CD14-positive monocyte (primary cell): Measurements from ENCODE around the gene ARHGEF19. TPM values are rescaled to one million over a fixed set of nuclear protein-coding genes. Genes with fewer than 3 reads are reported as not detected.

Source experiments
- DNase-seq, 3 donors: peaks; one replicate each; pipeline ENCODE4 v3.0.0-alpha.2; 2011 to 2022
- H2AFZ ChIP-seq: 2 replicates; pipeline ENCODE4 v1.6.0; 2012; ENCODE audit warnings: mild to moderate bottlenecking, low read depth, low read length, inconsistent platforms; ENCODE audit not compliant: insufficient read depth, poor library complexity, severe bottlenecking
- H3K27ac ChIP-seq, 2 donors: 1 replicate in 1 of 2; 2 replicates in 1 of 2; pipeline ENCODE4 v1.5.1; 2012 to 2013; ENCODE audit warnings: low read length in 2 of 2, control low read depth in 1 of 2, inconsistent platforms in 1 of 2, low read depth in 1 of 2, mild to moderate bottlenecking in 1 of 2
- H3K27me3 ChIP-seq, 2 donors: one replicate each; pipeline versions ENCODE4 v1.6.0 to v1.6.1; 2011 to 2013; ENCODE audit warnings: low read length in 2 of 2; ENCODE audit not compliant: control insufficient read depth in 2 of 2, insufficient read depth in 2 of 2
- H3K36me3 ChIP-seq, 2 donors: replicated peaks in 1 of 2; 1 replicate in 1 of 2; 2 replicates in 1 of 2; pipeline versions ENCODE4 v1.5.1 to v1.6.1; 2012 to 2013; ENCODE audit warnings: low read length in 2 of 2, control low read depth in 1 of 2, inconsistent platforms in 1 of 2, mild to moderate bottlenecking in 1 of 2; ENCODE audit not compliant: insufficient read depth in 2 of 2, control insufficient read depth in 1 of 2
- H3K4me1 ChIP-seq, 2 donors: 1 replicate in 1 of 2; 2 replicates in 1 of 2; pipeline versions ENCODE4 v1.5.1 to v1.6.1; 2012 to 2013; ENCODE audit warnings: low read length in 2 of 2, control low read depth in 1 of 2, inconsistent platforms in 1 of 2, mild to moderate bottlenecking in 1 of 2, moderate library complexity in 1 of 2; ENCODE audit not compliant: insufficient read depth in 2 of 2, control insufficient read depth in 1 of 2
- H3K4me2 ChIP-seq: replicated peaks from 2 replicates; pipeline ENCODE3; 2012; ENCODE audit warnings: low read length, moderate library complexity, mild to moderate bottlenecking; ENCODE audit not compliant: poor library complexity, severe bottlenecking; ENCODE audit errors: extremely low read depth
- H3K4me3 ChIP-seq, 3 experiments: fragments of 200-600 bp in 1 of 3; sonication (generic) in 1 of 3; replicated peaks in 1 of 3; 1 replicate in 2 of 3; 2 replicates in 1 of 3; pipeline ENCODE4 v1.5.1; 2011 to 2013; ENCODE audit warnings: low read length in 3 of 3, mild to moderate bottlenecking in 3 of 3, control low read depth in 2 of 3, low read depth in 2 of 3, inconsistent platforms in 1 of 3, moderate library complexity in 1 of 3
- H3K79me2 ChIP-seq: 2 replicates; pipeline ENCODE4 v1.6.0; 2012; ENCODE audit warnings: mild to moderate bottlenecking, control low read depth, inconsistent platforms, low read length, moderate library complexity; ENCODE audit not compliant: insufficient read depth
- H3K9ac ChIP-seq: 2 replicates; pipeline ENCODE4 v1.6.0; 2017; ENCODE audit warnings: low read length, mild to moderate bottlenecking; ENCODE audit not compliant: insufficient read depth, poor library complexity, severe bottlenecking
- H3K9me3 ChIP-seq, 2 donors: replicated peaks in 1 of 2; 1 replicate in 1 of 2; 2 replicates in 1 of 2; pipeline versions ENCODE4 v1.5.1 to v1.6.1; 2012 to 2013; ENCODE audit warnings: low read length in 2 of 2, control low read depth in 1 of 2; ENCODE audit not compliant: control insufficient read depth in 1 of 2, insufficient read depth in 1 of 2
- H4K20me1 ChIP-seq: 2 replicates; pipeline ENCODE4 v1.6.0; 2012; ENCODE audit warnings: mild to moderate bottlenecking, low read length, control low read depth, moderate library complexity; ENCODE audit not compliant: insufficient read depth
- H3K27ac Mint-ChIP-seq, 7 donors: one replicate each; pipeline ENCODE4 v1.8.0; 2020; ENCODE audit warnings: mild to moderate bottlenecking in 7 of 7, mixed read lengths in 7 of 7, moderate library complexity in 6 of 7, inconsistent platforms in 2 of 7
- H3K27me3 Mint-ChIP-seq, 3 donors: one replicate each; pipeline ENCODE4 v1.8.0; 2021 to 2022; ENCODE audit warnings: low read depth in 3 of 3, mild to moderate bottlenecking in 3 of 3, mixed read lengths in 3 of 3, moderate library complexity in 3 of 3, inconsistent platforms in 1 of 3
- H3K36me3 Mint-ChIP-seq, 2 donors: one replicate each; pipeline ENCODE4 v1.8.0; 2020; ENCODE audit warnings: mixed read lengths in 2 of 2, inconsistent platforms in 1 of 2, mild to moderate bottlenecking in 1 of 2
- H3K4me1 Mint-ChIP-seq: one replicate; pipeline ENCODE4 v1.8.0; 2020; ENCODE audit warnings: mild to moderate bottlenecking, mixed read lengths
- H3K4me3 Mint-ChIP-seq, 2 donors: one replicate each; pipeline ENCODE4 v1.8.0; 2020; ENCODE audit warnings: mild to moderate bottlenecking in 2 of 2, mixed read lengths in 2 of 2, moderate library complexity in 1 of 2
- H3K9me3 Mint-ChIP-seq, 7 donors: one replicate each; pipeline ENCODE4 v1.8.0; 2020 to 2022; ENCODE audit warnings: mixed read lengths in 7 of 7, mild to moderate bottlenecking in 6 of 7, moderate library complexity in 6 of 7, inconsistent platforms in 2 of 7
- CTCF ChIP-seq: fragments of 200-600 bp; IDR thresholded peaks from one replicate; pipeline ENCODE4 v1.8.0; 2022; ENCODE audit warnings: antibody characterized with exemption, mild to moderate bottlenecking
- WGBS: methylation state at CpG from one replicate; pipeline ENCODE4 v1.1.5; 2013; ENCODE audit warnings: missing lambda C conversion rate; ENCODE audit not compliant: insufficient coverage; 5-methylcytosine and 5-hydroxymethylcytosine counted together
- intact Hi-C, 2 donors: fragments of 100-400 bp; cut with micrococcal nuclease; formaldehyde crosslinking; loops; one replicate each; pipeline versions ENCODE4 v1.15.0 to v1.15.1; 2023
- polyA plus RNA-seq, 3 donors: library from polyadenylated mRNA; depleted of rRNA in 1 of 3; unstranded in 2 of 3; stranded (reverse) in 1 of 3; fragments of 300-500 nt in 2 of 3; fragments of >200 nt in 1 of 3; fragmentation: Illumina TruSeq in 2 of 3; gene quantifications; 1 replicate in 2 of 3; 2 replicates in 1 of 3; pipeline ENCODE4 v1.2.3, GENCODE V29; 2012 to 2021

ARHGEF19 gene
- polyA plus RNA-seq, 3 donors = 2.2 to 7.9 (median 2.3) TPM

- Histone ChIP-seq H3K9ac (no peak overlapping the region), H3K27ac (no peak overlapping the region), H3K27me3 (no peaks in the 10 kb centered on the region), H3K4me1 (peaks cover 19 to 24% of the 10 kb centered on the region in 2 donors), H4K20me1 (no peaks in the 10 kb centered on the region), H3K36me3 (no peaks in the 10 kb centered on the region), H3K4me3 (no peak overlapping the region), H3K9me3 (no peaks in the 10 kb centered on the region), H3K4me2 (no peak overlapping the region), H2AFZ (peak overlapping the region; percentile 39), H3K79me2 (no peaks in the 10 kb centered on the region)
- H3K4me1 Mint-ChIP-seq = peaks cover 23% of the 10 kb centered on the region
- no peak for DNase-seq
- WGBS = 75% methylated on average over 4 of the region's 7 CpGs
- no peak for TF ChIP-seq CTCF
- H3K36me3 Mint-ChIP-seq = no peaks in the 10 kb centered on the region
- H3K27me3 Mint-ChIP-seq = peaks cover 9 to 19% (median 16%) of the 10 kb centered on the region in 3 donors
- H3K27ac Mint-ChIP-seq = no peak overlapping the region
- H3K9me3 Mint-ChIP-seq = peaks cover 0 to 6% (median 0%) of the 10 kb centered on the region in 7 donors
- H3K4me3 Mint-ChIP-seq = peak overlapping the region in 1 of 2 donors; percentile 30
- intact Hi-C loops = no loop called here
Observed at GRCh38 chr1:16176653-16177052, 35.8 kb downstream of the ARHGEF19 start.

GRCh38 chr1:16175610-16176553 lies 36.6 kb downstream of the ARHGEF19 start:
- no peak overlapping the region for H3K9ac ChIP-seq
- intact Hi-C loops = no loop called here
- H3K9me3 Mint-ChIP-seq = peaks cover 0 to 6% (median 0%) of the 10 kb centered on the region in 7 donors
- 34% methylated on average over 10 of the region's 24 CpGs for WGBS
- no peaks in the 10 kb centered on the region for H3K36me3 ChIP-seq
- H3K79me2 ChIP-seq = no peaks in the 10 kb centered on the region
- H3K4me2 ChIP-seq = no peak overlapping the region
- H3K27me3 Mint-ChIP-seq = peaks cover 9 to 19% (median 17%) of the 10 kb centered on the region in 3 donors
- H3K4me3 ChIP-seq = no peak overlapping the region
- no peaks in the 10 kb centered on the region for H3K9me3 ChIP-seq
- H3K4me1 Mint-ChIP-seq = peaks cover 23% of the 10 kb centered on the region
- peaks cover 19 to 24% of the 10 kb centered on the region in 2 donors for H3K4me1 ChIP-seq
- H2AFZ ChIP-seq = peak overlapping the region; percentile 39
- H3K27ac Mint-ChIP-seq = peak overlapping the region in 2 of 7 donors; percentile 25 to 65
- DNase-seq = no peak
- TF ChIP-seq CTCF = no peak
- H3K27ac ChIP-seq = no peak overlapping the region
- no peaks in the 10 kb centered on the region for H4K20me1 ChIP-seq
- no peaks in the 10 kb centered on the region for H3K27me3 ChIP-seq
- H3K4me3 Mint-ChIP-seq = peak overlapping the region in 1 of 2 donors; percentile 30
- H3K36me3 Mint-ChIP-seq = no peaks in the 10 kb centered on the region
